G401 (cell line): ENCODE results near the gene MTFMT. TPM values are rescaled to one million over a fixed set of nuclear protein-coding genes. Genes with fewer than 3 reads are reported as not detected.
"Not testable (repeated sequence)": the region's sequence is repeated elsewhere in the genome, so short reads cannot be mapped to it uniquely, and the experiment has no call there.

Experiments
- DNase-seq: peaks from one replicate; pipeline ENCODE4 v3.0.0-alpha.2; 2015; ENCODE audit warnings: low spot score
- in situ Hi-C: cut with HindIII; loops from 2 replicates; pipeline ENCODE4 v1.10.0; 2016; ENCODE audit warnings: low sequenced_read_pairs, mixed read lengths
- total RNA-seq: library from RNA; depleted of rRNA; stranded (reverse); fragments of >200 nt; shearing (Covaris generic); gene quantifications from 2 replicates; pipeline ENCODE4 v1.2.3, GENCODE V29; 2014

MTFMT gene
- total RNA-seq, 1 experiment from 2014 or later, result 34.2 TPM

GRCh38 chr15:65042776-65043327 lies 13.4 kb upstream of the MTFMT start:
- DNase-seq, result no peak
- in situ Hi-C loops, result no loop called here

GRCh38 chr15:65041787-65042186 lies 12.3 kb upstream of the MTFMT start:
- in situ Hi-C loops, result no loop called here

GRCh38 chr15:65040461-65040860 lies 11.0 kb upstream of the MTFMT start:
- DNase-seq, result no peak
- in situ Hi-C loops, result no loop called here

More at GRCh38 chr15:65041787-65042186, 12.3 kb upstream of the MTFMT start:
- DNase-seq, result no peak

GRCh38 chr15:65038836-65039235 lies 9.4 kb upstream of the MTFMT start:
- no peak for DNase-seq
- in situ Hi-C loops, result no loop called here

- in situ Hi-C loops, result no loop called here
- no peak for DNase-seq
Observed at GRCh38 chr15:65038428-65038827, 9.0 kb upstream of the MTFMT start.

DNA sequence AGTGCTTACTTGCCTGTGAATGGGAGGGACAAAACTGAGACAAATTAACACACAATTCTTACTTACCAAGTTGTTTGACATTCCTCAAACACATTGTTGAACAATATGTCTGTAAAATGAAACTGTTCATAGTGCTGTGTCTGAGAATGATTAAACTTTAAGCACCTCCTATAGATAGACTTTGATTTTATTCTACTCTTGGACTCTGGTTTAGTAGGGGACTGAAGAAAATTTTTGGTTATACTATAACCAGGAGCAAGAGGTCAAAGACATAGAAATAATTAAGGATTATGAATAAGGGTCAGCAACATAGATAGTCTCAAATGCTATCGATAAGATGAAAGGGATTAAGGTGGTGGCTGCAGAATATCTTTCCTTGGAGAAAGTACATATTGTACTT lies 7.9 kb upstream of the MTFMT start:
- in situ Hi-C loops, result no loop called here
- DNase-seq, result no peak

DNA sequence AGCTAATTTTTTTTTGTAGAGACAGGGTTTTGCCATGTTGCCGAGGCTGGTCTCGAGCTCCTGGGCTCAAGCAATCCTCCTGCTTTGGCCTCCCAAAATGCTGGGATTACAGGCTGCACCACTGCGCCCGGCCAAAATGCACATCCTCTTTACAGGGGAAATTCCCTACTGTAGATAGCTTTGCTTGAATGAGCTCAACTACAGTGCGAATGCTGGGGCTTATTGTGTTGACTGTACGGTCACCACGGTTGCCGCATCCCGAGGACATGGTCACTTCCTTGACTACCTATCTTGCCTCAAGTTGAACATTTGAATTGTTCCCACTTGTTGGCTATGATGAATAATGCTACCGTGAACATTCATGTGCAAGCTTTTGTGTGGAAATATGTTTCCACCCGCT lies 5.3 kb upstream of the MTFMT start:
- in situ Hi-C loops, result no loop called here
- DNase-seq, result no peak

DNA sequence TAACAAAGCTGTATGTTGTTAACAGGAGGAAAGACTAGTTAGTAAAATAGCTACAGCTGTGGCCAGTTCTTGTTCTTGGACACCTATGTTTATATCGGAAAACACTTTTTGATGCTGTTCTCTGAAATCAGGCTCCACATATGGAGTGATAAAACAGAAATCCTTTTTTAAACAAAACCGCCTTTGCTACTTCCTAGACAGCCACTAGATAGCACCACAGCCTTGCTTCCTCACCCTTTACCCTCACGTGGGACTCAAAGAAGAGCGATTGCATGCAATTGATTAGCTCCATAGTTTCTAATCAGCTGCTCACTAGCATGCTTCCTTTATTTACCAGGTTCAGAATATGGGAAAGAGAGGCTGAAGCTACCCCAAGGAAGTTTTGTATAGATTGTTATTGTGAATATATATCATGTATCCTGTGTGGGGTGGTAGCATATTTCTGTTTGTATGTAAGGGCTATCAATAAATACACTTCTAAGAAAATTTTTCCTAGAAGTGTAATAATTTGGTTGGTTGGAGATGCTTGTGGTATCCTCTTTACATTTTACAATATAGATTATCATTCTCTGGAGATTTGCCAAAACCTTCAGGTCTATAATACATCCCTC lies 4.3 kb upstream of the MTFMT start:
- in situ Hi-C loops, result no loop called here
- DNase-seq, result peak; percentile 45

GRCh38 chr15:65032801-65033537 lies 3.5 kb upstream of the MTFMT start:
- in situ Hi-C loops, result no loop called here
- peak; percentile 75 for DNase-seq

- DNase-seq, result no peak
- in situ Hi-C loops, result no loop called here
Observed at GRCh38 chr15:65029736-65030208, 333 bp upstream of the MTFMT start.

GRCh38 chr15:65028338-65028737 lies 1.1 kb downstream of the MTFMT start:
- DNase-seq, result peak; percentile 8
- in situ Hi-C loops, result no loop called here

- no peak for DNase-seq
- in situ Hi-C loops, result no loop called here
Observed at GRCh38 chr15:65027593-65027992, 1.8 kb downstream of the MTFMT start.

DNA sequence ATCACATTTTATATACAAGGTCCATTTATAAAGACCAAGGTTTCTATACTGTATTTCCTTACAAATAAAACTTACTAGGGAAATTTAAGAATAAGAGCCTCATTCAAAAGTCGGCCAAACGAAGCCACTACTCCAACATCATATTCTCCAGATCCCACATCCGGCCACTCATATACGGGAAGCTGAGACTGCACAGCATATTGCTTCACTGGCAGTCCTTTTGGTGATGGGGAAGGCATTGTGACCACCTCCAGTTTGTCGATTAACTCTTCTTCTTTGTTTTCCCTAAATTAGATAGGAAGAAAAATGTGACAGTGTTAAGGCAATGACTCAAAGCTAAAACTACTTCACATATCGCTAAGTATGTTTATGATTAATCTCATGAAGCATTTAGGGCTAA lies 2.7 kb downstream of the MTFMT start:
- no peak for DNase-seq
- in situ Hi-C loops, result no loop called here

DNA sequence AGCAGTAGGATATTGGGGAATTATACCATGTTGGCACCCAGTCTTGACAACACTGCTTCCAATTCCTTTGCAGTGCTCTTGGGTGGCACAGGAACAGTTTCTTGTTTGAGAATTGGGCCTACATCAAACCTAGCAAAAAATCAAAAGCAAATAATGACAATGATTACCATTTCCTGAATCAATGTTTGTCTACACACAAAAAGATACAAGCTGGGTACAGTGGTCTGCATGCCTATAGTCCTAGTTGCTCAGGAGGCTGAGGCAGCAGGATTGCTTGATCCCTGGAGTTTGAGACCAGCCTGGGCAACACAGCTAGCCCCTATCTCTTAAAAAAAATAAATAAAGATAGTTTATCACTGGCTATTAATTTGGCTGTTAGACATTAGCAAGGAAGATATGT lies 8.0 kb downstream of the MTFMT start:
- in situ Hi-C loops, result no loop called here
- DNase-seq, result no peak

GRCh38 chr15:65020419-65020818 lies 9.0 kb downstream of the MTFMT start:
- in situ Hi-C loops, result no loop called here

DNA sequence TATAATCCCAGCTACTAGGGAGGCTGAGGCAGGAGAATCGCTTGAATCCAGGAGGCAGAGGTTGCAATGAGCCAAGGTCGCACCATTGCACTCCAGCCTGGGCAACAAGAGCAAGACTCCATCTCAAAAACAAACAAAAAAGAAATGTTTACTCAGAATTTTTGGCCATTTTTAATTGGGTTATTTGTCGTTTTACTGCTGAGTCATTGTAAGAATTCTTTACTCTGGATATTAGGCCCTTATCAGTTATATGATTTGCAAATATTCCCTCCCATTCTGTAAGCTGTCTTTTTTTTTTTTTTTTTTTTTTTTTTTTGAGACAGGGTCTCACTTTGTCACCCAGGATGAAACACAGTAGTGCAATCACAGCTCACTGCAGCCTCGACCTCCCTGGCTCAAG lies 18.2 kb downstream of the MTFMT start:
- in situ Hi-C loops, DNase-seq: not testable (repeated sequence)

More at GRCh38 chr15:65020419-65020818, 9.0 kb downstream of the MTFMT start:
- DNase-seq, result no peak

DNA sequence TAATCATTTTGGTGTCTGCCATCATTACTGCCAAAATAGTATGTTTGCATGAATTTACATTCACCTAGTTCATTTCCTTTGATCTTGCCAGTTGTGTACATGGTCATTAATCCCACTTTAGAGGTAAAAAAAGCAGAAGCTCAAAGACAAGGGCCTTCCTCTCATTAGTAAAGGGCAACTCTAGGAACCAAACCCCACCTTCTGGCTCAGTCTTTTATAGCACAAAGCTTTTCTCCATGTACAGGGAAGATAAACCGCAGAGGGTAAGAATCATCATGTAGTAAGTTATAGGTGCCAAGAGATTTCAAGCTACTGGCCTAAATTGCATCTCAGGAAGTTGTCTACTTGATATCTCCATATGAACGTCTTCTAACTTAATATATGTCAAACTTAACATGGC lies 20.5 kb downstream of the MTFMT start:
- in situ Hi-C loops, result no loop called here
- DNase-seq, result no peak

DNA sequence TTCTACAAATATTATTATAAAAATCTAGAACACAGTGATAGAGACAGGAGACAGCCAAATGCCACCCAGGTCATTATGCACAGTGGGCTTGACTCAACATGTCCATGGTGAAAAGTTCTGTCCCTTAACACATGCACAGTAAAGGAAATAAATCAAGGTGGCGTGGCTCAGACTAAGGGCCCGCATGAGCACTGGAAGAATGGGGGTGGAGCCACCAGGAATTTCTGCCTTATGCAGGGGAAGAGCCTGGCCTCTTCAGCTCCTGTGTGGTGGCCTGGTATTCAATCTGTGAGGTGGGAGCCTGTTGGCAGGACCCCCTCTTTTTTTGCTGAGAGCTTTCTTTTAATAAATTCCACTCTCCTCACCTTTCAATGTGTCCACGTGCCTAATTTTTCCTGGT lies 22.6 kb downstream of the MTFMT start:
- DNase-seq, result no peak
- in situ Hi-C loops, result no loop called here

DNA sequence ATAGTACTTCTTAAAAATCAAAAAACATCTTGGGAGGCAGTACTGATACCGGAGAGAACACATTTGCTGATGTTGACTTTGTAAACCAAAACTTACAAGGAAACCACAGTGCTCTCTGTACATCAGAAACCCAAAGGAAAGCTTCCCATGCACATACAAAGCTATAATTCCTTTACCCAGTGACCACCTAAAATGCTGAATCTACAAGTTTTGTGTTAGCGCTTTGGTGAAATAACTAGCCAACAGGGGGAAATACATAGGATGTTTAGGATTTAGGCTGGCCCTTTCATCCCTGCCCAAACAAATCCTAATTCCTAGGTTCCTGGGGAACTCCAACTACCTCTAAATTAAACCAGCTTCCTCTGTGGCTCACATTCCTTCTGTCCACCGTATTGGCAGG lies 24.4 kb downstream of the MTFMT start:
- no peak for DNase-seq
- in situ Hi-C loops, result no loop called here

GRCh38 chr15:64997745-64998375 lies 31.6 kb downstream of the MTFMT start:
- no peak for DNase-seq
- in situ Hi-C loops, result no loop called here
